Stomach (tissue), 9 donors: ENCODE measurements around the gene CCDC80. TPM values are rescaled to one million over a fixed set of nuclear protein-coding genes. Genes with fewer than 3 reads are reported as not detected.

Source experiments
- DNase-seq, 2 donors: peaks; one replicate each; pipeline versions ENCODE4 v3.0.0 to v3.0.0-alpha.2; 2013 to 2019
- H3K27ac ChIP-seq, 5 donors: fragments of 200-600 bp in 4 of 5; sonication (generic) in 4 of 5; one replicate each; pipeline ENCODE4 v1.5.1; 2013 to 2019; ENCODE audit warnings: mild to moderate bottlenecking in 1 of 5, moderate library complexity in 1 of 5
- H3K27me3 ChIP-seq, 3 donors: fragments of 200-600 bp; sonication (generic); one replicate each; pipeline ENCODE4 v1.5.1; 2017 to 2019; ENCODE audit warnings: mixed run types in 1 of 3
- H3K36me3 ChIP-seq, 4 donors: fragments of 200-600 bp; sonication (generic); 1 replicate in 3 of 4; 2 replicates in 1 of 4; pipeline ENCODE4 v1.5.1; 2016 to 2019
- H3K4me1 ChIP-seq, 4 donors: fragments of 200-600 bp; sonication (generic); one replicate each; pipeline ENCODE4 v1.5.1; 2016 to 2019
- H3K4me3 ChIP-seq, 4 donors: fragments of 200-600 bp; sonication (generic) in 3 of 4; one replicate each; pipeline ENCODE4 v1.5.1; 2016 to 2019; ENCODE audit warnings: mild to moderate bottlenecking in 1 of 4
- H3K9me3 ChIP-seq, 4 donors: fragments of 200-600 bp; sonication (generic); one replicate each; pipeline ENCODE4 v1.5.1; 2016 to 2019
- EP300 ChIP-seq: sonication (generic); formaldehyde crosslinking; IDR thresholded peaks from one replicate; pipeline ENCODE4 v1.6.1; 2017; ENCODE audit warnings: antibody characterized with exemption
- POLR2A ChIP-seq, 4 donors: fragments of 450-650 bp; IDR thresholded peaks; one replicate each; pipeline ENCODE4 v1.6.1; 2016; ENCODE audit warnings: antibody characterized with exemption in 4 of 4, control low read depth in 2 of 4, mild to moderate bottlenecking in 1 of 4, moderate library complexity in 1 of 4
- POLR2AphosphoS5 ChIP-seq, 3 donors: sonication (generic); formaldehyde crosslinking; IDR thresholded peaks; one replicate each; pipeline ENCODE4 v1.6.1; 2016; ENCODE audit warnings: antibody characterized with exemption in 3 of 3
- WGBS, 5 donors: extraction: QIAGEN DNeasy Blood & Tissue Kit in 3 of 5; methylation state at CpG; one replicate each; pipeline versions ENCODE4 v1.1.5 to v1.1.7; 2013 to 2018; 5-methylcytosine and 5-hydroxymethylcytosine counted together
- intact Hi-C: fragments of 100-400 bp; cut with DNase I; formaldehyde crosslinking; loops from one replicate; pipeline ENCODE4 v1.15.1; 2023; ENCODE audit warnings: low total_unique reads
- polyA plus RNA-seq, 3 donors: library from polyadenylated mRNA; stranded (reverse); fragments of 200-250 nt; gene quantifications; one replicate each; pipeline ENCODE4 v1.2.3, GENCODE V29; 2013
- total RNA-seq, 5 donors: library from RNA; depleted of rRNA; stranded (reverse); fragments of >200 nt; gene quantifications; one replicate each; pipeline versions ENCODE4 v1.1.0 to v1.2.3, GENCODE V29; 2014 to 2016
- TF ChIP-seq, protein P1 (sequence below), 7 experiments: fragments of 450-650 bp in 4 of 7; fragments of 200-600 bp in 3 of 7; sonication (generic) in 3 of 7; IDR thresholded peaks; one replicate each; pipeline ENCODE4 v1.5.1; 2016 to 2019; ENCODE audit warnings: antibody characterized with exemption in 7 of 7, control low read depth in 2 of 7, mild to moderate bottlenecking in 1 of 7
- donor health status: healthy with polysubstance abuse.
- donor health status: Bipolar disorder and iron deficiency.
- donor health status: healthy.

CCDC80 gene
- total and polyA plus RNA-seq, 8 donors: 2.3 to 158 (median 11.5) TPM

DNA sequence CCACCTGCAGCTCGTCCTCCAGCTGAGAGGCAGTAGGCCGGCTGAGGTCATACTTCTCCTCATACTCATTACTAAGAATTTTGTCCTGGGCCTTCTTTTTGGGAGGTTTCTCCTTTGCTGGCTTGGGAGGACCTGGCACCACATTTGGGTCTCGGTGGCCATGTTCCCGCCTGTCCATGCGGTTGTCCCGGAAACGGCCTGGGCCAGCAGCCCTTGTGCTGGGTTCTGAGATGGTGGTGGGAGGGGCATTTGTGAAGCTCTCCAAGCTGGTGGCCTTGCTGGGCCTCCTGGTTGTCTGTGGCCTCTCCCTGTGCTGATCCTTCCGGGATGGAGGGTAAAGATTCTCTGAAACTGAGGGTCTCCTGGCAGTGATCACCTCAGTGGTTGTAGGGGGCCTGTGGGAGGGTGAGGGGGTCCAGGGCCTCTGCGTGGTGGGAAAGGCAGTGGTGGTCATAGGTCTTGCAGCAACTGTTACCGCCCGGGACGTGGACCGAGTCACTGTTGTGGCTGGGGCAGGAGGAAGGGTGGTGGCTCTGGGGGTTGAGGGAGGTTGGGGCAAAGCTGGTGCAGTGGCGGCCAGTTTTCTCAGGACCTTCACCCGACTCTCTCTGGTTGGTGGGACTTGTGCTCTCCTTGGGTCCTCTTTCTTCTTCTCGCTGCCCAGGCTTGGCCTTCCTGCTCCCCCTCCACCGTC, 2.5 kb downstream of the CCDC80 start:
- DNase-seq: no peak
- 83 to 94% (median 92%) methylated on average over 16 to 17 of the region's 17 CpGs for WGBS, 5 donors
- intact Hi-C loops: no loop called here
- Histone ChIP-seq H3K36me3 (no peaks in the 10 kb centered on the region), H3K9me3 (no peaks in the 10 kb centered on the region), H3K27ac (peak overlapping the region in 4 of 5 donors; percentile 74 to 83 (median 78)), H3K4me1 (peaks cover 7 to 80% (median 35%) of the 10 kb centered on the region in 4 donors), H3K4me3 (peak overlapping the region in 3 of 4 donors; percentile 29 to 35 (median 33)), H3K27me3 (no peaks in the 10 kb centered on the region)
- no peak for TF ChIP-seq POLR2A (IDR thresholded peaks at IDR 0.05)
- TF ChIP-seq, protein P1, sequence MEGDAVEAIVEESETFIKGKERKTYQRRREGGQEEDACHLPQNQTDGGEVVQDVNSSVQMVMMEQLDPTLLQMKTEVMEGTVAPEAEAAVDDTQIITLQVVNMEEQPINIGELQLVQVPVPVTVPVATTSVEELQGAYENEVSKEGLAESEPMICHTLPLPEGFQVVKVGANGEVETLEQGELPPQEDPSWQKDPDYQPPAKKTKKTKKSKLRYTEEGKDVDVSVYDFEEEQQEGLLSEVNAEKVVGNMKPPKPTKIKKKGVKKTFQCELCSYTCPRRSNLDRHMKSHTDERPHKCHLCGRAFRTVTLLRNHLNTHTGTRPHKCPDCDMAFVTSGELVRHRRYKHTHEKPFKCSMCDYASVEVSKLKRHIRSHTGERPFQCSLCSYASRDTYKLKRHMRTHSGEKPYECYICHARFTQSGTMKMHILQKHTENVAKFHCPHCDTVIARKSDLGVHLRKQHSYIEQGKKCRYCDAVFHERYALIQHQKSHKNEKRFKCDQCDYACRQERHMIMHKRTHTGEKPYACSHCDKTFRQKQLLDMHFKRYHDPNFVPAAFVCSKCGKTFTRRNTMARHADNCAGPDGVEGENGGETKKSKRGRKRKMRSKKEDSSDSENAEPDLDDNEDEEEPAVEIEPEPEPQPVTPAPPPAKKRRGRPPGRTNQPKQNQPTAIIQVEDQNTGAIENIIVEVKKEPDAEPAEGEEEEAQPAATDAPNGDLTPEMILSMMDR (IDR thresholded peaks at IDR 0.05): no peak
- TF ChIP-seq EP300: no peak
- TF ChIP-seq POLR2AphosphoS5 (IDR thresholded peaks at IDR 0.05): no peak

DNA sequence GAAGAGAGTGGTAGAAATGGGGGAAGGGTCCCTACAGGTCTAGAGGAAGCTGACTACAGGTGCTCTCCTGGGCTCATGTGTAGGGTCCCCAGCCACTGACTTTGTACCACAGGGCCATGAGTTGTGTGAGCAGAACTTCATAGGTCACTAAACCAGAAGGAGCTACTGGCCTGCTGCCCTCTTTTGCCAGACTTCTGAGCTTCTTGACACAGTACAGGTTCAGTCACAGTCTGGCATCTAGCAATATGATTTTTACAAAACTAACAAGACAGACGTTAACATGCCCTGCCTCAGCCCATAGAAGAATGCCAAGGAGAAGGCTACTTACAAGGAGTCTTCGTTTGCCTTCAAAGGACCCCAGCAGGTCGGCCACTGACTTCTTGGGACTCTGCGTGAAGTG, 3.2 kb downstream of the CCDC80 start:
- no peaks in the 10 kb centered on the region for H3K27me3 ChIP-seq
- DNase-seq: no peak
- WGBS, 5 donors: 61 to 76% (median 73%) methylated on average over 4 of the region's 4 CpGs
- intact Hi-C loops: no loop called here
- H3K27ac ChIP-seq: peak overlapping the region in 4 of 5 donors; percentile 74 to 83 (median 78)
- no peaks in the 10 kb centered on the region for H3K36me3 ChIP-seq
- peak overlapping the region in 3 of 4 donors; percentile 2 to 33 (median 29) for H3K4me3 ChIP-seq
- TF ChIP-seq POLR2AphosphoS5 (IDR thresholded peaks at IDR 0.05) (no peak), POLR2A (IDR thresholded peaks at IDR 0.05) (no peak), EP300 (no peak)
- TF ChIP-seq, protein P1 (IDR thresholded peaks at IDR 0.05): no peak
- H3K9me3 ChIP-seq: no peaks in the 10 kb centered on the region
- peaks cover under 1 to 80% (median 34%) of the 10 kb centered on the region in 4 donors for H3K4me1 ChIP-seq

DNA sequence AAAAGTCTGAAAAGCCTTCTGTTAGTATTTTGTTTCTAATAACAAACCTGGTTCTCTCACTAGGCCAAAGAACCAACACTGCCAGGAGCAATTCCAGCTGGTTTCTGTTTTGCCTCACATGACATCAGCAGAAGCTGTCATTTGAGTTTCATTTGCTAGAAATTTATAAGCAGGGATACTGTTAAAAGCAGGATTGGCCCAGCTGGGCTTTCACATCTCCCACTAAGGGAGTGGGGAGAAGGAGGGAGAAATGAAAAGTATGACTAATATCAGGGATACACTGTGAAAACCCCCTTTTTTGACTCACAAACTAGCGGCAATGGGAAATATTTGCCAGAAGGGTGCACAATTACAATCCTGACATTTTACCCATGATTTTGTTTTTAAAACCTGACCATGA, 5.3 kb downstream of the CCDC80 start:
- intact Hi-C loops: no loop called here
- peak in 1 of 2 donors; percentile 88 for DNase-seq
- TF ChIP-seq POLR2AphosphoS5 (IDR thresholded peaks at IDR 0.05): peak; percentile 54 to 84 (median 70)
- no peak for TF ChIP-seq POLR2A (IDR thresholded peaks at IDR 0.05)
- Histone ChIP-seq H3K4me3 (no peak overlapping the region), H3K4me1 (peaks cover 0 to 79% (median 22%) of the 10 kb centered on the region in 4 donors), H3K27ac (peak overlapping the region in 4 of 5 donors; percentile 74 to 83 (median 78)), H3K36me3 (no peaks in the 10 kb centered on the region), H3K9me3 (no peaks in the 10 kb centered on the region), H3K27me3 (no peaks in the 10 kb centered on the region)
- 21 to 80% (median 71%) methylated on average over 1 of the region's 1 CpG for WGBS, 5 donors

DNA sequence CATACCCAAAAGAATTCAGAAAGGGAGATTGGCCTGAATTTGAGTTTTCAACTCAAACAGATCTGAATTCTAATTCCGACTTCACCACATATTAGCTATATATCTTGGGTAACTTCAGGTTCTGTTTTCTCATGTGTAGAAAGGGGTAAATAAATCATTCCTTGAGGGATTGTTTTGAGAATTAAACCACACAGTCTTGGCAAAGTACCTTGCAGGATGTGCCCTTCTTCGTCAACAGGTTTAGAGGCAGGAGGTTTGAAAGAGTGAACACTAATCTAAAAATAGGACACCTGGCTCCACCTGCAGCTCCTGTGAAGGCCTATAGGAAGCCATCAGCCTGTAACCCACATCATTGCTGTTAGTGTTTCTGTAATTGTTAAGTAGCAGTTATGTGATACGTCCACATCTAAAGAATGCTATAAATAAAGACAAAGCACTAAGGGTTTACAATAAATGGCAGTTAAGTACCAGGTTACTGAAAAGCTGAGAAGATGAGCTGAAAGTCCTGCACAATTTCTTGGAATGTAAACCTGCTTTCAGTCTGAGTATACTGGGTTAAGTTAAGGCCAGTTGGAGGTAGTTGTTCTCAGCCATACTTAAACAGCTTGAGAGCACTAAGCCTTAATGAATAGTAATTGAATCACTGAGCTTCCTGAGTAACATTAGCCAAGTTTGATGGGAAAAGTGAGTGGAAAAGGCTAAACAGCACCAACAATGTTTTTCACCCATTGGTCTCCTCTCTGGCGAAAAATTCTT, 6.0 kb downstream of the CCDC80 start:
- peaks cover 0 to 79% (median 21%) of the 10 kb centered on the region in 4 donors for H3K4me1 ChIP-seq
- H3K27ac ChIP-seq: peak overlapping the region in 4 of 5 donors; percentile 74 to 83 (median 78)
- no peak for DNase-seq
- no peaks in the 10 kb centered on the region for H3K9me3 ChIP-seq
- 61 to 85% (median 82%) methylated on average over 4 of the region's 4 CpGs for WGBS, 5 donors
- no peak for TF ChIP-seq EP300
- TF ChIP-seq POLR2AphosphoS5 (IDR thresholded peaks at IDR 0.05): no peak
- TF ChIP-seq, protein P1 (IDR thresholded peaks at IDR 0.05): no peak
- no peak for TF ChIP-seq POLR2A (IDR thresholded peaks at IDR 0.05)
- peak overlapping the region in 1 of 4 donors; percentile 7 for H3K4me3 ChIP-seq
- H3K36me3 ChIP-seq: no peaks in the 10 kb centered on the region
- no peaks in the 10 kb centered on the region for H3K27me3 ChIP-seq
- intact Hi-C loops: no loop called here
